ENCODE data around the gene OR6F1. TPM values are rescaled to one million over a fixed set of nuclear protein-coding genes. Genes with fewer than 3 reads are reported as not detected.
"Not testable (repeated sequence)": the region's sequence is repeated elsewhere in the genome, so short reads cannot be mapped to it uniquely, and the experiment has no call there.

The OR6F1 gene
- not detected for polyA plus RNA-seq (ENCODE audit: insufficient read length)
- long read RNA-seq, donor 1, result 0 reads
- long read RNA-seq, donor 2, result 0 reads
- long read RNA-seq, donor 3, result 0 reads
- long read RNA-seq, donor 4, result 0 reads
- long read RNA-seq, donor 5, result 0 reads
- long read RNA-seq, donor 6, result 0 reads
- long read RNA-seq, donor 7, result 0 reads
- long read RNA-seq, donor 8, result 0 reads

DNA sequence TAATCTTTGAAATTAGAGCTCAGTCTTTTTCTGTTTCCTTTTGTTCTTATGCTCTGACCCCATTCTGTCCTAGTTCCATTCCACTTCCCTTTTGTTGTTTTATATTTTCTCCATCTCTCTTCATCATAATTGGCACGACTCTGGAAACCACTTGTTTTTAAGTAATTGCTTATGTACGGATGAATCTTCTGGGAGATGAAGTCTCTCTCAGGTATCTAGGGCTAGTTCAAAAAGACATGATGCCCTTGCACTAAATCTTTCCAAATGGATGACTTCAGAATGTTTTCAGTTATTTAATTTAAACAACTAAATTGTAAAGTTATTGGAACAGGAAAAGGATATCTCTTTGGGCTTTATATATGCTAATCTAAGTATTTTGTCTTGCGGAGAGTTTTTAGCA is at the start of gene OR6F1:
Gene OR6F1, minus strand, starts transcription at position 101 of the 400 bp plus-strand sequence. CDS start 3,891 bp downstream, outside the sequence.
- no peak for DNase-seq

DNA sequence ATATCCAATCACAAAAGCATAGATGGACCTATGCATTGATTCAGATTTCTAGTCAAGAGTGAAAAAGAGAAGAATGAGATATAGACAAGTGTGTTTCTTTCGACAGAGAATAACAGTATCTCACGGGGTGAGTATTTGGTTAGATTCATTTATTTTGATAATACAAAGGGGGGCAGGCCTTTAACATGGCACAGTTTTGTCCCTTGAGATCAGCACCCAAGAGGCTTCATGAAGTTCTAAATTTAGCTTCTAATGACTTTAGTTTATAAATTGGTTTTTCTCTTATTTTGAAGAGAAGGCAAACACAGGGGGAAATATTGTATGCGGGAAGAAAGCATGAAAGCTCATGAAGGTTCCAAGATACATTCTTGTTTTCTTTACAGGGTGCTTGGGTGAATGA is 44.0 kb upstream of the OR6F1 start, which contains the start of gene OR1C1:
Gene OR1C1, minus strand, starts transcription at position 101 of the 400 bp plus-strand sequence. CDS start 2,150 bp downstream, outside the sequence.
- DNase-seq, result no peak

DNA sequence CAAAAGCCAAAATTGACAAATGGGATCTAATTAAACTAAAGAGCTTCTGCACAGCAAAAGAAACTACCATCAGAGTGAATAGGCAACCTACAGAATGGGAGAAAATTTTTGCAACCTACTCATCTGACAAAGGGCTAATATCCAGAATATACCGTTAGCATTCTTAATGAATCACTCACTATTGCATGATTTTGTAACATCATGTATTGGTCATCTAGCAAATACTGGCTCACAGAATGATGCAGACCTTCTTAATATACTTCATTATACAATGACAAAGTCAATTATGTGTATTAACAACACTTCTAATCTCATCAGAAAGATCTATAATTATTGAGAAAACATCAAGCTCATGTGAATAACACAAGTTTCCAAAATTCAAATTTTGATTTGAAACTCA is 37.9 kb upstream of the OR6F1 start:
- DNase-seq, result not testable (repeated sequence)

DNA sequence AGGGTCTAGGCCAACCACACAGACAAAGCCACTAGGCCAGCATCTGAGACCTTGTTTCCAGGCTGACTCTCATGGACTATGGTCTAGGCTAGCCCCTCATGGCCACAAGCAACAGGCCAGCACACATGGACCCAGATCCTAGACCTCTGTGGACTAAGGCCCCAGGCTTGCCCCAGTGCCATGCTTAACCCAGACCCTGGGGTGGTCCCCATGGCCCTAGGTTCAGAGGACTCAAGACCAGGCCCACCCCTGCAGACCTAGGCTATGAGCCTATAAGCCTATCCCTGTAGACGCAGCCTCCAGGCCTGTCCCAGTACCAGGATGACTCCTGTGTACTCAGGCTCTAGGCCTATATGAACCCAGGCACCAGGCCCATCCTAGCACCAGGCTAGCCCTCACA is 33.4 kb upstream of the OR6F1 start:
- no peak for DNase-seq

DNA sequence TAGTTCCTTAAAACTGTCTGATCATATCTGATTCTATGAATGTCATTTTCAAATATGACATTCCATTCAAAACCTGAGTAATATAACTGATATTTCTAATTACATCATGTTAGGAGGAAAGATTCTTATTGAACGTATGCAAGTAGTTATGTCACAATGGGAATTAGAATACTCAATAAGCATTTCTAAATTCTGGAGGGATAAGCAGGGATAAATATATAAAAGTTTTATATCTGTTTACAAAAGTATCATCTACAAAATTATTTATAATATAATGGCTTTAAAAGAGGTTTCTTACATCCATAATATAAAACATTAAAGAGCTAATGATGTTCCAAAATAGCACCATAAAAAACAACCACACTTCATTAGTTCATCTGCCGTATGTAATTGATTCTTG is 31.6 kb upstream of the OR6F1 start, which contains the start of gene OR14A2:
Gene OR14A2, minus strand, starts transcription at position 101 of the 400 bp plus-strand sequence.
- no peak for DNase-seq

DNA sequence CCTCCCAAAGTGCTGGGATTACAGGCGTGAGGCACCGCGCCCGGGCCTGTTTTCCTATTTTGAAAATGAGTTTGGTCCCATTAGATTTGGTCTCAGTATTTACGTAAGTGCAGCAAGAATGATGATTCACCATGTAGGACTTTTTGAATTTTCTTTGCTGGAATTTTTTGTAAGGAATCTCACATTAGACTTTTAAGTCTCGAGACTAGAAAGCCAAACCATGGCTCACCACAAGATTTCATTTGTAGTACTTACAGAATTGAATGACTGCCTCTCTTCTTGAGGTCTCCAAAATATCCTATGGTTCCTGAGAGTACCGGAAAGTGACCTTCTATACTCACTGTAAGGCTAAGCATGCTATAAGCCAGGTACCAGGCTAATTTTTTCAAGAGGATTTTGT is 31.2 kb upstream of the OR6F1 start:
- DNase-seq, result no peak

DNA sequence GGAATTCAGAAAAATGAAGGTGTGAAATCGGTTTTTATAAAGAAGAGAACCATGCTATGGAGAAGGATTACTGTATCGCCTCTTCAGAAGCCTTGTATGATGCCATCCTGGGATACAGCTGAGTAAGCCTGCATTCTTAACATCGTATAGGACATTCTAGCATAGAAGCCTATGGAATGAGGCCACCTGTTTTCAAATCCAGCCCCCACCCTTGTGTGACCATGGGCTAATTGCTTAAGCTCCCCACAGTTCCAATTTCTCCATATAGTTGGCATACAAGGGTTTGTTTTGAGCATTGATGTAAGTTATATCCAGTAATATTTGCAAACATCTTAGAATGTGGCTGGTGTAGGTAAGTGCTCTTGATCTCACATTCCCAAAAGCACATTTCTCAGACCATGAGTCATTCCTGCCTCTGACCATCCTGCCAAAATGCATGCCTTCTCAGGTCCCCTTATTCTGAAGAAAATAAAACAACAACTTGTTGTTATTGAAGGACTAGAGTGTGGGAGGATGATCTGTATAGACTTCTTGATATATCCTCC is 30.0 kb upstream of the OR6F1 start:
- DNase-seq, result no peak

DNA sequence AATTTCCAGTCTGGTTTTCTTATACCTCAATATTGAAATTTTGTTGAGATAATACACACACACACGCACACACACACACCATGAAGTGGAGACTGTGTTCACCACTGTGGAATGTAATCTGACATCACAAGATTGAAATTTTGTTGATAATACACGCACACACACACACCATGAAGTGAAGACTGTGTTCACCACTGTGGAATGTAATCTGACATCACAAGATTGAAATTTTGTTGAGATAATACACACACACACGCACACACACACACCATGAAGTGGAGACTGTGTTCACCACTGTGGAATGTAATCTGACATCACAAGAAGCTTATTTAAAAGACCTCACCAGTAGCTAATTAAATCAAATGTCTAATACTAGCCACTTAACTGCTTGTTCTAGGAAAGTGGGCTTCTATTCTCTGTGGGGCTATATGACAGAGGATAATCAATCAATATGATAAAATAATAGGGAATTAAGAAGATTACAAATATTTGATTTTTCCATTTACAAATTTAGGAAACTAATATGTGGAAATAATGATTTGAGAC is 25.8 kb upstream of the OR6F1 start:
- DNase-seq, result not testable (repeated sequence)

DNA sequence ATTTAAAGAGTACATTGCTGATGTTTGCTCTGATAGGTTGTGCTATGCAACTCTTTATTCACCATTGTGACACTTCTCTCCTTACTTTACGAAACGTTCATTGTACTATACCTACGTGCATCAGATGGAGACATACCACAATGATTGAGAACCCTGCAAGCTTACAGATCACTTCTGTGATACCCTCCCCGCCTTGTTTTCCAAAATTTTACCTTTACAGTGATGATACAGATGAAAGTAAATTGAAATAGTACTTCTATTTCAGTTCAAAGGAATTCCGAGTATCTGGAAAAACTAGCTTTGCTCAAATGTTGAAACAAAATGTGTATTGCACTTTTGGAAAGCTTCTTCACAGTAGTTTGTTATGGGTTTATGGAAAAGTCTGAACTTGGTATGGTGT is 25.3 kb upstream of the OR6F1 start:
- DNase-seq, result no peak

DNA sequence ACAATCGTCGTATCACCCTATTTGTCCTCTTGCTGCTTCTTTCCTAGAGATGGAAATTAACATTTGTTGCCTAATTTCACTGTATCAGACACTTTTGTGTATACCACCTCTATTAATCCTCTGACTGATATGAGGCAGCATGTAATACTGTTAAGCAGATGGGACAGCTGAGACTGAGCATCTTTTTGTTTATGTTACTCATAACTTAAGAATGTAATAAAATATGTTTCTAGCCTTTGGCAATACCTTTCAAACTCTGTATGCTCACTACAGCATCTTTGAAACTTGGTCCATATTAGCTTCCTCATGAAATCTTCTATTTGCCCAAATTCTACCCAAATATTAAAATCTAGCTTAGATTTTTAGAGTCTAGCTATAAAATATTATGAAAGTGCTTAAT is 24.3 kb upstream of the OR6F1 start:
- no peak for DNase-seq

DNA sequence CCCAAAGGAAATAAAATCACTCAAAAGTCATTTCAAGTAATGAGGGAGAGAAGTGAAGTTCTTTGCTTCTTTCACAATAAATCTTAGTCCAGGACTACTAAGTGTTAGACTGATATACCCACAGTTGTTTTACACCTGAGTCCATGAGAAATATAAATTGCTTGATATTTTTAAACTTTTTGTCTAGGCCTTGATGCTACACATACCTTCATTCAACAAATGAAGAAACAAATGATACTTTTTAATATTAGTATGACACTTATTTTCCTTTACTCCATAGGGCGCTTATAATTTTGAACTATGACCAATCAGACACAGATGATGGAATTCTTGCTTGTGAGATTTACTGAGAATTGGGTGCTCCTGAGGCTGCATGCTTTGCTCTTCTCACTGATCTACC is 21.9 kb upstream of the OR6F1 start, which contains the start of gene OR14K1:
Gene OR14K1, plus strand, starts transcription at position 301 of the 400 bp plus-strand sequence. Its CDS starts 0 bp downstream, at position 301.
- DNase-seq, result no peak

DNA sequence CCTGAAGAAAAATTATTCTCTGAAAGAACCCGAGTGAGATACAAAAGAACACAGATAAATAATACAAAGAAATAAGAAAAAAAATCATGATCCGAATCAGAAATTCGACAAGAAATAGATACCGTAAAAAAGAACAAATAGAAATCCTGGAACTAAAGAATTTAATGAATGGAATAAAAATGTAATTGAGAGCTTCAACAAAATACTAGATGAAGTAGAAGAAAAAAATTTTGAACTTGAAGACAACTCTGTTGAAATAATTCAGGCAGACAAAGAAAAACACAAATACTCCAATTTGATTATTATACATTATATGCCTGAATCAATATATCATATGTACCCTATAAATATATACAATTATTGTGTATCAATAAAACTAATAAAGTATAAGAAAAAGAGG is 4.8 kb upstream of the OR6F1 start:
- no peak for DNase-seq

DNA sequence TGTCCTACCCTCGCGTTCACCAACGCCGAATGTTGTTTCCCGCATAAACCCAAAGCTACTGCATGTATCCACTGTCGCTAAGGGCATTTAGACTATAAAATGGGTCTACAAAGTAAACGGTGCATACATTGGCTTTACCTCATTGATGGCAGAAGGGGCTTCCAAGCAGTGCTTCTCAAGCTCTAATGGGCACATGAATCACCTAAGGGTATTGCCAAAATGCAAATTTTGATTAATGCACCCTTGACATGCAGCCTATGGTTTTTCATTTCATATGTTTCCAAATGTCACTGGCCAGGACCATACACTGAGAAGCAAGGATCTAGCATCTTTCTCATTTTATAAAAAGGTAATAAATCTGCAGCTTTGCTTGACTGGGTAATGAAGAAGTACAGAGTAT is 2.7 kb downstream of the OR6F1 start:
- no peak for DNase-seq

DNA sequence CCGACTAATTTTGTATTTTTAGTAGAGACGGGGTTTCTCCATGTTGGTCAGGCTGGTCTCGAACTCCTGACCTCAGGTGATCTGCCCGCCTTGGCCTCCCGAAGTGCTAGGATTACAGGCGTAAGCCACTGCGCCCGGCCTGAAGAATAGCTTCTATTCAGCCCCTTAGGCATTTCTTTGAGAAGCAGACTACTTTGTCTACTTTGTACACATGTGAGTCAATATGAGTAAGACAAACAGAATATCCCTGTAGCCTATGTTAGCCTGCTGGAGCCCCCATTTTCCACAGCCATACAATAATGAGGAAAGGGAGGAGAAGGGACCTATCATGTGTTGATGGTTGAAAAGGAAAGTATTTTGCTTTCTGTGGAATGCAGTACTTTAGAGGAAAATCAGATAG is 5.8 kb downstream of the OR6F1 start:
- DNase-seq, result not testable (repeated sequence)

DNA sequence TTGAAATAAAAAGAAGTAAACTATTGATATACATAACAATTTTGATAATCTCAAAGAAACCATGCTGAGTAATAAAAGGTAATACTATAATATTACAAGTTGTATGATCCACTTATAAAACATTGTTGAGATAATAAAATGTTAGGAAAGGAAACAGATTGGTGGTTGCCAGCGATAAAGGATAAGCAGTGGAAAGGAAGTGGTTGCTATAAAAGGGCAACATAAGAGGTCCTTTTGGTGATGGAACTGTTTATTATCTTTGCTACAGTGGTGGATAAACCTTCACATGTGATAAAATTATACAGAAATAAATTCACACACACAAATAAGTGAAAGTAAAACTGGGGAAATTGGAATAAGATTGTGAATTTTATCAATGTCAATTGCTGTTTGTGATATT is 15.1 kb downstream of the OR6F1 start:
- no peak for DNase-seq

DNA sequence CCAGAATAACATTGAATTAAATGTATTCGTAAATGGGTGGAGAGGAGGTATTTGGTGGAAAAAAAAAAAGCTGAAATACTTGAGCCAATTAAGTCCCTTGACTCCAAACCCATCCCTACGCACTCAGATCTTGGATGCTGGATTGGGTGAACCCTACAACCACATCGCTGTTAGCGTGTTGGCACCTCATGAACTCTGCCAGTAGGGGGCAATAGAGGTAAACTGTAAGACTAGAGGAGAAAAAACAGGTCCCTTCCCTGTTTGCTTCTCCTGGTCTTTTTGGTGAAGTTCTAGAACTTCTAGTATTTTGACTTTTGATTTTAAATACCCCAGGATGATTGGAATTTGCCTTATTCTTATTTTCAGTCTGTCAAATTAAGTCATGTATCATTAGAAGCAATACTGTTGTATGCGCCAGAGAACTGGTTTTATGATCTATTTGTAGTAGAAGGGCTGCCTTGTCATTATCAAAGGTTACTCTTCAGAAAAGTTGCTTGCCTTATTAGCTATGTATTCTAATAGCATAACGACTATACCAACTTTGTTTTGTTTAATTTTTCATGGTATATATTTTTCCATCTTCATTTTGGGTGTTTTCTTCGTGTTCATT is 35.1 kb downstream of the OR6F1 start:
- peak; percentile 35 for DNase-seq

DNA sequence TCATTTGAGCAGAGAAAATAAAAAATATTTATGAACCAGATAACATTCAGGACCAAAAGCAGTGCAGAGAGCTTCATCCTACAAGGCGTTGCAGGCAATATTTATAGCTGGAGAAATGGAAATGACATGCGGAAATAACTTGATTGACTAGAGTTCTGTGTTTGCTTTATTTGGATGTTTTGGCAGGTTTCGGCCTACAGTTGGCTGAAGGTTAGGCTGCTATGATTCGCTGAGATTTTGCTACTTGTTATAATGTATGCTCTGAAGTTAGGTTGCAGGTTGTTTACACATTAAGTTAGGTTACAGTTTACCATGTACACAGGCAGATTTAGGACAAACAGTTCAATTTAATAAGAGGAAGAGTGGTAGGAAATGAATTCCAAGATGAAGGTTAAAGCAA is 36.3 kb downstream of the OR6F1 start:
- no peak for DNase-seq

DNA sequence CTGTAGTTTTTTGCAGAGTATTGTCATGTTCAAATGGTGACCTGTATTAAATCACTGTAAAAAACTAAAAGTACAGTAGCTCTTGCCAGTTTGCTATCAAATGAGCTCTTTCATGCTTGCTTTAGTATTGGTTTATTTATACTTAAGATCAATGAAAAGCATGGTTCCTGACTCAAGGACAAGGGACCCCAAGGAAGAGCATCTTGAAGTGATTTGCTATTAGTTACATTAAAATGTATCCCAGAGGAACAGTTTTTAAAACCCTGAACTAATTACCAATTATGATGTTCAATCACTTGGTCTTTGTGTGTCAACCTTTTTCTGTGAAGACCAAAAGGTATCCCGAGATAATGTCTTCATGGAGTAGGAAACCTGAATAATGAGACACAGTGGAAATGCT is 36.8 kb downstream of the OR6F1 start, which contains the start of gene OR13G1:
Gene OR13G1, minus strand, starts transcription at position 101 of the 400 bp plus-strand sequence. CDS start 6,698 bp downstream, outside the sequence.
- DNase-seq, result no peak

DNA sequence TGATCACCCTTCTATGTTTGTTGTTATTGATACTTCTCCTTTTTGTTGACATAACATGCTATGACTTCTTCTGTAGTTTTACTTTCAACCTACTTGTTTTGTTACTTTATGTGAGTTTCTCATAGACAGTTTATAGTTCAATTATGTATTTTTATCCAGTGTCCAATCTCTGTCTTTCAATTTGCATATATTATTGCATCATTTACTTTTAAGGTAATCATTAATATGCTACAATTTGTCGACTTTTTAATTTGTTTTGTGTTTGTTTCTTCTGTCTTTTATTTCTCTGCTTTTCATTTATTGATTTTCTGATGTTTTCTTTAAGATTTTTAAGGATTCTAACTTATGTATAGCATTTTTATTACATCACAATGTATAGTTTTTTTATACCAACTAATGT is 47.2 kb downstream of the OR6F1 start:
- DNase-seq, result no peak
